Fibroblast of lung (primary cell): ENCODE data around the gene MTHFD2. TPM values are rescaled to one million over a fixed set of nuclear protein-coding genes. Genes with fewer than 3 reads are reported as not detected.

Experiments used
- DNase-seq, 2 donors: peaks; one replicate each; pipeline versions ENCODE4 v3.0.0 to v3.0.0-alpha.2; 2010; ENCODE audit warnings: low read depth in 2 of 2
- H2AFZ ChIP-seq: 2 replicates; pipeline ENCODE4 v1.5.1; 2012; ENCODE audit warnings: low read length, control low read depth, inconsistent platforms
- H3K27ac ChIP-seq: 2 replicates; pipeline ENCODE4 v1.5.1; 2011; ENCODE audit warnings: low read length, control low read depth; ENCODE audit not compliant: insufficient read depth
- H3K27me3 ChIP-seq: 2 replicates; pipeline ENCODE4 v1.5.1; 2011; ENCODE audit warnings: mild to moderate bottlenecking, low read length; ENCODE audit not compliant: control insufficient read depth, insufficient read depth
- H3K36me3 ChIP-seq: 2 replicates; pipeline ENCODE4 v1.5.1; 2011; ENCODE audit warnings: low read length; ENCODE audit not compliant: control insufficient read depth, insufficient read depth
- H3K4me1 ChIP-seq: 2 replicates; pipeline ENCODE4 v1.5.1; 2011; ENCODE audit warnings: low read length; ENCODE audit not compliant: control insufficient read depth, insufficient read depth; ENCODE audit errors: extremely low read depth
- H3K4me2 ChIP-seq: 2 replicates; pipeline ENCODE4 v1.5.1; 2011; ENCODE audit warnings: low read length, control low read depth; ENCODE audit not compliant: insufficient read depth; ENCODE audit errors: extremely low read depth
- H3K4me3 ChIP-seq, 4 experiments: fragments of 200-600 bp in 1 of 4; sonication (generic) in 1 of 4; replicated peaks in 1 of 4; 2 replicates each; pipeline ENCODE4 v1.5.1; 2011 to 2016; ENCODE audit warnings: low read length in 4 of 4, low read depth in 3 of 4, mild to moderate bottlenecking in 3 of 4, control low read depth in 2 of 4, inconsistent platforms in 1 of 4, mixed read lengths in 1 of 4; ENCODE audit not compliant: insufficient read depth in 1 of 4; ENCODE audit errors: control extremely low read depth in 1 of 4
- H3K79me2 ChIP-seq: 2 replicates; pipeline ENCODE4 v1.5.1; 2012; ENCODE audit warnings: mild to moderate bottlenecking, low read length, inconsistent platforms; ENCODE audit not compliant: control insufficient read depth, insufficient read depth
- H3K9ac ChIP-seq: 2 replicates; pipeline ENCODE4 v1.5.1; 2011; ENCODE audit warnings: mild to moderate bottlenecking, low read length, control low read depth; ENCODE audit not compliant: insufficient read depth
- H3K9me3 ChIP-seq: 2 replicates; pipeline ENCODE4 v1.5.1; 2012; ENCODE audit warnings: low read depth, low read length; ENCODE audit not compliant: control insufficient read depth, insufficient read depth
- H4K20me1 ChIP-seq: 2 replicates; pipeline ENCODE4 v1.5.1; 2011; ENCODE audit warnings: low read length; ENCODE audit not compliant: control insufficient read depth, insufficient read depth; ENCODE audit errors: extremely low read depth
- CTCF ChIP-seq, 2 donors: IDR thresholded peaks in 1 of 2; conservative IDR thresholded peaks in 1 of 2; 1 replicate in 1 of 2; 2 replicates in 1 of 2; pipeline ENCODE4 v1.5.1; 2011 to 2012; ENCODE audit warnings: low read length in 2 of 2, control low read depth in 1 of 2, inconsistent platforms in 1 of 2, low read depth in 1 of 2, mild to moderate bottlenecking in 1 of 2
- EZH2 ChIP-seq: IDR thresholded peaks from 2 replicates; pipeline ENCODE4 v1.5.1; 2012; ENCODE audit warnings: low read length, control low read depth, mild to moderate bottlenecking; ENCODE audit errors: missing control alignments
- polyA plus RNA-seq, 2 donors: library from polyadenylated mRNA; depleted of rRNA in 1 of 2; stranded (reverse) in 1 of 2; unstranded in 1 of 2; fragments of >200 nt; gene quantifications; 2 replicates each; pipeline ENCODE4 v1.2.1, GENCODE V29; 2011 to 2012; ENCODE audit warnings: missing spikeins in 1 of 2
- total RNA-seq: library from RNA; depleted of rRNA; stranded (reverse); fragments of >200 nt; gene quantifications from 2 replicates; pipeline ENCODE4 v1.2.1, GENCODE V29; 2014

MTHFD2 gene
- total and polyA plus RNA-seq, 2 donors (not counting 1 experiment from before 2014, with no cell fraction given), result 95.4 to 334 TPM

- Histone ChIP-seq H3K9me3 (no peaks in the 10 kb centered on the region), H3K36me3 (peaks cover 7% of the 10 kb centered on the region), H3K4me3 (no peak overlapping the region), H3K27ac (no peak overlapping the region), H3K4me1 (no peaks in the 10 kb centered on the region), H3K27me3 (no peaks in the 10 kb centered on the region), H2AFZ (no peak overlapping the region), H3K4me2 (no peak overlapping the region), H4K20me1 (no peaks in the 10 kb centered on the region), H3K9ac (no peak overlapping the region), H3K79me2 (no peaks in the 10 kb centered on the region)
- DNase-seq, result no peak
- TF ChIP-seq CTCF (conservative IDR thresholded peaks at IDR 0.05 in 1 of 2, IDR thresholded peaks at IDR 0.05 in 1 of 2; ENCODE audit: low read depth in 1 of 2, low read length in 2 of 2) (no peak), EZH2 (no peak)
Measured at GRCh38 chr2:74164761-74165160, 33.7 kb upstream of the MTHFD2 start.

- Histone ChIP-seq H3K9me3 (no peaks in the 10 kb centered on the region), H3K27ac (no peak overlapping the region), H3K36me3 (peaks cover 10% of the 10 kb centered on the region), H3K79me2 (peaks cover 14% of the 10 kb centered on the region), H3K4me1 (no peaks in the 10 kb centered on the region), H3K9ac (no peak overlapping the region), H4K20me1 (no peaks in the 10 kb centered on the region), H2AFZ (no peak overlapping the region), H3K4me3 (no peak overlapping the region), H3K27me3 (no peaks in the 10 kb centered on the region), H3K4me2 (no peak overlapping the region)
- DNase-seq, result no peak
- no peak for TF ChIP-seq EZH2
- no peak for TF ChIP-seq CTCF (conservative IDR thresholded peaks at IDR 0.05 in 1 of 2, IDR thresholded peaks at IDR 0.05 in 1 of 2; ENCODE audit: low read depth in 1 of 2, low read length in 2 of 2)
Measured at GRCh38 chr2:74168739-74169138, 29.7 kb upstream of the MTHFD2 start.

- Histone ChIP-seq H3K4me2 (no peak overlapping the region), H3K4me3 (no peak overlapping the region), H3K4me1 (no peaks in the 10 kb centered on the region), H3K79me2 (peaks cover 57% of the 10 kb centered on the region), H3K9ac (no peak overlapping the region), H4K20me1 (no peaks in the 10 kb centered on the region), H3K36me3 (peaks cover 2% of the 10 kb centered on the region), H3K27ac (no peak overlapping the region), H2AFZ (no peak overlapping the region), H3K9me3 (no peaks in the 10 kb centered on the region), H3K27me3 (no peaks in the 10 kb centered on the region)
- no peak for DNase-seq
- no peak for TF ChIP-seq EZH2
- no peak for TF ChIP-seq CTCF (conservative IDR thresholded peaks at IDR 0.05 in 1 of 2, IDR thresholded peaks at IDR 0.05 in 1 of 2; ENCODE audit: low read depth in 1 of 2, low read length in 2 of 2)
Measured at GRCh38 chr2:74174909-74175308, 23.5 kb upstream of the MTHFD2 start.
